T-helper 2 cell treated with Interferon-gamma antibody and Interleukin-4, amounts not matched to agents 5 μg/mL and 100 μg/mL, for 36 hours (primary cell): ENCODE measurements around the gene SH3PXD2A.
"Not testable (repeated sequence)": the region's sequence is repeated elsewhere in the genome, so short reads cannot be mapped to it uniquely, and the experiment has no call there.

Source experiments
- DNase-seq: peaks from one replicate; pipeline ENCODE4 v3.0.0; 2021; ENCODE audit warnings: low spot score
- H3K27ac Mint-ChIP-seq: one replicate; pipeline ENCODE4 v1.8.0; 2021; ENCODE audit warnings: mild to moderate bottlenecking, mixed read lengths
- H3K27me3 Mint-ChIP-seq: one replicate; pipeline ENCODE4 v1.8.0; 2021; ENCODE audit warnings: low read depth, mixed read lengths
- H3K36me3 Mint-ChIP-seq: one replicate; pipeline ENCODE4 v1.8.0; 2021; ENCODE audit warnings: low read depth, mixed read lengths
- H3K4me1 Mint-ChIP-seq: one replicate; pipeline ENCODE4 v1.8.0; 2021; ENCODE audit warnings: low read depth, mixed read lengths
- H3K4me3 Mint-ChIP-seq: one replicate; pipeline ENCODE4 v1.8.0; 2022; ENCODE audit warnings: mild to moderate bottlenecking, moderate library complexity, mixed read lengths
- H3K9me3 Mint-ChIP-seq: one replicate; pipeline ENCODE4 v1.8.0; 2021; ENCODE audit warnings: mixed read lengths

The SH3PXD2A gene

DNA sequence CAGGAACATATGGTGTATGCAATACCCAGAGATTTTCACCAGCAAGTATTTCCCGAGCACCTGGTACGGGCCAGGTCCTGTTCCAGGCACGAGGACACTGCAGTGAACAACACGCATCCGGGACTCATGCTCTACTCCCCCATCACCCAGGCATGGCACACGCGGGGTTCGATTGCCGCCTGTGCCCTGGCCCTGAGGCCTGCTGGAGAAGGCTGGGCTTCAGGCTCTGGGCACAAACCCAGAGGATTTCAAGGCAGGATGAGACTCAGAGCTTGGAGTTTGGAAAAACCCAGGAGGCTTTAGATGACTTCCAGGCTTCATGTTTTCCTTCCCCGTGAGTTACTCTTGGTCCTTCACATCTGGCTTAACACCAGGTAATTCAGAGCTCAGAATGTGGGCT is 218.4 kb downstream of the SH3PXD2A start:
- H3K9me3 Mint-ChIP-seq: no peaks in the 10 kb centered on the region
- H3K36me3 Mint-ChIP-seq: no peaks in the 10 kb centered on the region
- DNase-seq: no peak
- H3K4me3 Mint-ChIP-seq: no peak overlapping the region
- H3K27ac Mint-ChIP-seq: no peak overlapping the region
- no peaks in the 10 kb centered on the region for H3K4me1 Mint-ChIP-seq
- no peaks in the 10 kb centered on the region for H3K27me3 Mint-ChIP-seq

DNA sequence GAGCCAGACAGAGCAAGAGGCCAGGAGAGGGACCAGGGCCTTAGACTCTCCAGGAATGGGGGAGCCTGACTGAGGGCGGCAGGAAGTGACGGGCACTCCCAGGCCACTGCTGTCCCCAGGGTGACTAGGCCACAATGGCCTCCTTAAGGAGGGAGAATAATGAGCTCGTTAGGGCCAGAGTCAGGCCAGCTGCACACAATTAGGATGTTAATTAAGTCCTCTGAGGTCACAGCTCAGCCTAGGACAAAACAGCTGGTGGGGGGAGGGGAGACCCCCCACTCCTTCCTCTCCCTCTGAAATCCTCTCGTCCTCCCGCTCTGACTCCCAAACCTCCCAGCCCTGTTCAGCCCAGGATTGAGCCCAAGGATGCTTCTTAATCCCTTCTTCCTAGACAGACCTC is 218.9 kb downstream of the SH3PXD2A start:
- no peak for DNase-seq
- Mint-ChIP-seq H3K4me3 (no peak overlapping the region), H3K4me1 (no peaks in the 10 kb centered on the region), H3K27me3 (no peaks in the 10 kb centered on the region), H3K36me3 (no peaks in the 10 kb centered on the region), H3K9me3 (no peaks in the 10 kb centered on the region), H3K27ac (no peak overlapping the region)

DNA sequence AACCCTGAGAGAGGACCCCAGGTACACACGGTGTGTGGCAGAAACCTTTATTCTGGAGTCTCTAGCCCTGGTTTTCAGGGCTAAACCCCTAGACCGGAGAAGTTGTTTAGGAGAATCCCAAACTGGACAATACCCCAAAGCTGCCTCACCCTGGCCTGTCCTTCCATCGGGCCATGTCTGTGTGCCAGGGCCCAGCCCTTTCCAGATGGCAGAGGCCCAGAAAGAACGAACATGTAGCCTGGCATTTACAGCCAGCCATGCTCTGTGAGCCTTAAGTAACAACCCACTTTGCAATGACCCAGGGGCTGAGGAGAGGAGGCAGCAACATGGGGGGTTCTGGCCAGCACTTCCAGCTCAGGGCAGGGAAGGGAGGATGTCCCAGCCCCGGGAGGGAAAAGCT is 219.8 kb downstream of the SH3PXD2A start:
- H3K4me3 Mint-ChIP-seq: no peak overlapping the region
- no peaks in the 10 kb centered on the region for H3K4me1 Mint-ChIP-seq
- no peak for DNase-seq
- no peaks in the 10 kb centered on the region for H3K27me3 Mint-ChIP-seq
- no peaks in the 10 kb centered on the region for H3K36me3 Mint-ChIP-seq
- H3K9me3 Mint-ChIP-seq: no peaks in the 10 kb centered on the region
- no peak overlapping the region for H3K27ac Mint-ChIP-seq

DNA sequence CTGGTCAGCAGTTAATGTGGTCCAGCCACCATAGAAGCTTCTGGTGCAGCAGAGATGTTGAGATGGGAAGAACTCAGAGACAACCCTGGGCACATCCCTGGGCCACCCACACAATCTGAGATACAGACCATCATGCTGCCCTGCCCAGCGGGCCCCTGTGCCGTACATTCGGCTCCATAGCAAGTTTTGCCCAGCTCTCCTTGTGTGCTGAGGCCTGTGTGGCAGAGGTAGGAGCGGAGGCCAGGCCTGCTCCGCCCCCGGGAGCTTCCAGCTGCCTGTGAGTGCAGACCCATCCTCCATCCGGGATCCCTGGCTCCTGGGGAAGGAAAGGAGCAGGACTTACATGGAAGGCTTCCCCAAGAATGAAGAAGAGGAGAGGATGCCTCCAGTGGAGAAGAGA is 221.5 kb downstream of the SH3PXD2A start:
- H3K4me3 Mint-ChIP-seq: no peak overlapping the region
- no peak for DNase-seq
- no peaks in the 10 kb centered on the region for H3K27me3 Mint-ChIP-seq
- no peaks in the 10 kb centered on the region for H3K36me3 Mint-ChIP-seq
- H3K4me1 Mint-ChIP-seq: no peaks in the 10 kb centered on the region
- no peaks in the 10 kb centered on the region for H3K9me3 Mint-ChIP-seq
- no peak overlapping the region for H3K27ac Mint-ChIP-seq

DNA sequence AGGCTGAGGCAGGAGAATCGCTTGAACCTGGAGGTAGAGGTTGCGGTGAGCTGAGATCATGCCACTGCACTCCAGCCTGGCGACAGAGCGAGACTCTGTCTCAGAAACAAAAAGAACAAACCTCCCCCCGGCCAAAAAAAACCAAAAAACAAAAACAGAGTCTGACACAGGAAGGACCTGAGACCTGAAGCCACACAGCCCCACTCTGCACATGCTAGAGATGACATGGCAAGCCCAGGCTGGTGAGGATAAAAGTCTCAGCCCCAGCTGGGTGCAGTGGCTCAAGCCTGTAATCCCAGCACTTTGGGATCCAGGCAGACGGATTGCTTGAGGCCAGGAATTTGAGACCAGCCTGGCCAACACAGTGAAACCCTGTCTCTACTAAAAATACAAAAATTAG is 222.5 kb downstream of the SH3PXD2A start:
- H3K4me1 Mint-ChIP-seq, H3K27ac Mint-ChIP-seq, DNase-seq, H3K36me3 Mint-ChIP-seq, H3K9me3 Mint-ChIP-seq, H3K4me3 Mint-ChIP-seq, H3K27me3 Mint-ChIP-seq: not testable (repeated sequence)

DNA sequence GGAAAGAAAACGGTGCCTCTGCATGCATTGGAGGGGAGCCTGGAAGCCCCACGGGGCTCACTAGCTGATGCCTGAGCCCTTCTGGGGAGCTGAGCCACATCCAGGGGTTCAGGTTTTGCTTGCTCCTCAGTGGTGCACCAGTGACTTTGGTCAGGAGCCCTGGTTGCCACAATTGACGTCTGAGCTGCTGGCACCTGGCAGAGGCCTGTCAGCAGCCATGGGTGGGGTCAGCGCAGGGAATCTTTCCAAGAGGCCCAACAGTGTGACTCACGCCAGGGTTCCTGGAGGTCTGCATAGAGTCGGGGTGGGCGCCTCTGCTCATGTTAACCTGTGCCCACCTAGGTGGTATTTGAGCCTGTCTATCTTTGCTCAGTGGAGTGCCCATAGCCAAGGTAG is 223.1 kb downstream of the SH3PXD2A start:
- H3K9me3 Mint-ChIP-seq: no peaks in the 10 kb centered on the region
- DNase-seq: no peak
- no peak overlapping the region for H3K27ac Mint-ChIP-seq
- H3K36me3 Mint-ChIP-seq: peaks cover 3% of the 10 kb centered on the region
- H3K27me3 Mint-ChIP-seq: no peaks in the 10 kb centered on the region
- no peaks in the 10 kb centered on the region for H3K4me1 Mint-ChIP-seq
- H3K4me3 Mint-ChIP-seq: no peak overlapping the region

DNA sequence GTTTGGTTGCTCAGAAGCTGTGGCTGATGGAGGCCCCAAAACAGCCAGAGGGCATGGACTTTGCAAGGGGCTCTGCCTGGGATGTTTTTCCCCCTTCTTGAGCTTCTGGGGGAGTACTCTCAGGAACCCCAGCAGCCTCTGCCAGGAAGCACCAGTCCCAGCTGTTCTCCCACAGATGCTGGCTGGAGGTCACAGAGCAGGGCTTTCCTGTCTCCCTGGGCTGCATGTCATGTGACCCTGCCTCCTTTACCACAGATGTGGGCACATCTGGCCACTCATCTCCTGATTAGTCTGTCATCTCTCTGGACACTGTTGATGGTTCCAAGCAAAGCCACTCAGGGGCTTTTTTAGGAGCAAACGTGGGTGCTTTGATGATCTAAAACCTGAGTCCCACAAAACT is 225.2 kb downstream of the SH3PXD2A start:
- H3K36me3 Mint-ChIP-seq: peaks cover 3% of the 10 kb centered on the region
- no peak for DNase-seq
- no peaks in the 10 kb centered on the region for H3K9me3 Mint-ChIP-seq
- no peaks in the 10 kb centered on the region for H3K27me3 Mint-ChIP-seq
- no peak overlapping the region for H3K27ac Mint-ChIP-seq
- no peak overlapping the region for H3K4me3 Mint-ChIP-seq
- H3K4me1 Mint-ChIP-seq: no peaks in the 10 kb centered on the region

DNA sequence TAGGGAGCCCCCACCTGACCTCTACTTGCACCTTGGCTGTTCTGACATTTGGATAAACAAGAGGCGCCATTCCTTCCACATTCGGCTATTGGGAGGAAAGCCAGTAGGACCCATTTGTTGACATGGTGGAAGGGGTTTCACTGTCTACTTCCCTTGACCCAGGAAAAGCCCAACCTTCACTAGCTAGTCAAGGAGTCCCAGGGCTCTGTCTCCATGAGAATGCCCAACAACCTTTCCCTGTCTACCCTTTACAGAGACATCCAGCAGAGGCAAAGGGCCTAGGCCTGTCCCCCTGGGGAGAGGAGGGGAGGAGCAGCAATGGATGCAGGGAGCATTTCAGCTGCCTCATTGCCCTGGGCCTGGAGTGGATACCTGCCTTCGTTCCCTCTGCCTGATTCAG is 225.8 kb downstream of the SH3PXD2A start:
- H3K4me3 Mint-ChIP-seq: no peak overlapping the region
- DNase-seq: no peak
- no peaks in the 10 kb centered on the region for H3K4me1 Mint-ChIP-seq
- H3K9me3 Mint-ChIP-seq: no peaks in the 10 kb centered on the region
- H3K27ac Mint-ChIP-seq: no peak overlapping the region
- no peaks in the 10 kb centered on the region for H3K27me3 Mint-ChIP-seq
- H3K36me3 Mint-ChIP-seq: peaks cover 3% of the 10 kb centered on the region

DNA sequence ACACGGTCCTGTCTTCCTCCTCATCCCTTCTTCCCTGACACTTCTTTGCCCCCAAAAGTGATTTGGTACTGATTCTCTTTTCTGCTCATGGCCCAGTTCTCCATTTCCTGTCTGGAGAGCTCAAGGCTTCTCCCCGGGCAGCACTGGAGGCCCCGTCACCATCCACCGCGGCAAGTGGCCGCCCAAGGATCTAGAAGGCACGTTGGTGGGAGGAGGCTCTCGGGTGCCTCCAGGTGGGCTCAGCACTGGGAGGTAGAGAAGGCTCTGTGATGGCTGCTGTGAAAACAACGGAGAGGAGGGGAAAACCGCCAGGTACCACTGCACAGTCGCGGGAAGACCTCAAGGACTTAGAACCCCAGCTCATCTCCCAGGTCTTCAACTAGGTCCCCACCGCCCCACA is 227.5 kb downstream of the SH3PXD2A start:
- no peak for DNase-seq
- no peaks in the 10 kb centered on the region for H3K9me3 Mint-ChIP-seq
- no peaks in the 10 kb centered on the region for H3K4me1 Mint-ChIP-seq
- no peak overlapping the region for H3K4me3 Mint-ChIP-seq
- H3K27ac Mint-ChIP-seq: no peak overlapping the region
- peaks cover 3% of the 10 kb centered on the region for H3K36me3 Mint-ChIP-seq
- no peaks in the 10 kb centered on the region for H3K27me3 Mint-ChIP-seq

DNA sequence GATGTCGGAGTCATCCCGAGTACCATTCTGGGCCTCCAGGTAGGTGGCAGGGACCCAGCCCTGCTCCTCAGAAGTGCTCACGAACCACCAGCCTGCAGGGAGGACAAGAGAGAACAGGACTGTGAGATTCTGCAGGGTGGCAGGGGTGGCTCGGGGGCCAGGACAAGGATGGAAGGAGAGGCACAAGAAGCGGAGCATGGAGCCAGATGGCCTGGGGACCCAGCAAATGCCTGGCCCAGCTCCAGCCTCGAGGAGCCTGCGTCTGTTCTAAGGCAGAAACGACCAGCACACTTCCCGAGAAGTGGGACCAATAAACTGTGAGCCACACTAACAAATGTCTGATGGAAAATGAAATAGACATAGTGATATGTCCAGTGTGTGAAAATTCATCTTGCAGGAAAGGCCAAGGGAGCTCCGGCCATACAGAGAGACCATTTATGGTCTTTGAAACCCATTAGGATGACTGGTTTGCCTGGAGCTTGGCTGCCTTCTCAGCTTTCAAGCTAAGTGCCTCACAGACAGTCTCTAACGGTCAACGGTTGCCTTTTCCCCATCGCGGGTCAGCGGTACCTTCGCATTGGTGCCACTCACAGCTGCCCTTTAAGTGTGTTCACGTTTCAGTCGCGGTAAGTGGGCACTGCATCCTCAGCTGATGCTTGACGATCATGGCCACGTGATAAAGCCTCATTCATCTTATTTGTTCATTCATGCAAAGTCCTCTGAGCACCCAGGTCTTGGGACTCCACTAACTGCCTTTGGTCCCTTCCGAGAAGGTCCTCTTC is 228.1 kb downstream of the SH3PXD2A start:
- Mint-ChIP-seq H3K27me3 (no peaks in the 10 kb centered on the region), H3K4me3 (no peak overlapping the region), H3K27ac (no peak overlapping the region), H3K36me3 (peaks cover 3% of the 10 kb centered on the region), H3K9me3 (no peaks in the 10 kb centered on the region), H3K4me1 (no peaks in the 10 kb centered on the region)
- DNase-seq: no peak

DNA sequence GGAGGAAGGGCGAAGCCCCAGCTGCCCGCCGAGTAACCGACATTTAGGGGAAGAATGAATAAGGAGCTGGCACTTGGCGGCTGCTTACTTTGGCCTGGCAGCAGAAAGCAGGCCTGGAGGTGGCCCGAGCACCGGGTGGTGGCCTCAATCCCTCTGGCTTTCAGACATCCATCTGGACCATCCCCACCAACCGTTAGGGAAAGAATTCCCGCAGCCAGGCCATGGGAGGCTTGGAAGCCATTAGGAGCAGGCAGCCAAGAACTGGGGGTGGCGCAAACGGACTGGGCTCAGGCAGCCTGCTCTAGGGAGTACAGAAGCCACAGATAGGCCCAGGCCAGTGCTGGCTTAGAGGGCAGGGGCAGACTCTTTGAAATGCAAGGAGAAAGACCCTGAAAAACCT is 229.2 kb downstream of the SH3PXD2A start:
- Mint-ChIP-seq H3K27ac (no peak overlapping the region), H3K9me3 (no peaks in the 10 kb centered on the region), H3K4me1 (no peaks in the 10 kb centered on the region), H3K27me3 (no peaks in the 10 kb centered on the region), H3K36me3 (peaks cover 3% of the 10 kb centered on the region), H3K4me3 (no peak overlapping the region)
- DNase-seq: no peak

DNA sequence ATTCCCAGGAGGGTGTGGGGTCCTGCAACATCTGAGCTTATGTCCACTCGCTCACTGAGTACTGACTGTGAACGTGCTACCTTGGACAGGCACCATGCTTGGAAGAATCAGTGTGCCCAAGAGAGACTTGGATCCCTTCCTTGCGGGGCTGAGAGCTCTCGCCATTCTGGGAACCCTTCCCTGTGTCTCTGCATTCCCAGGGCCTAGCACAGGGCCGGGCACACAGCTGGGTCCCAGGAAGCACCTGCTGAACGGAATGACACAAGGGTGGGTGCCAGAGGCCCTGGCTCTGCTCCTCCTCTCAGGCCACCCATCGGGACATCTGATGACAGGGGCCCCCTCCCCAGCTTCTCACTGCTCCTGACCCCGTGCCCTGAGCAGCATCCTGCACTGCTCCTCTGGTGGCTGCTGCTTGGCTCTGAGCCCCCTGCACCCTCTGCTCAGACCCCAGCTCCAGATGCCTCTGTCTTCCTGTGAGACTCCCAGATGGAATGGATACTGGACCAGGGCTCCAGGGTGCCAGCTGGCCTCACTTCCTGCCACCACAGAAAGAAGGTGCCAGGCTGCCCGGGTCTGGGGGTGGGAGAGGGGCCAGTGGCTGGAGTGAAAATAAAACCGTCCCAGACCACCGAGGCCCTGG is 232.3 kb downstream of the SH3PXD2A start:
- Mint-ChIP-seq H3K9me3 (no peaks in the 10 kb centered on the region), H3K36me3 (peaks cover 3% of the 10 kb centered on the region), H3K27me3 (no peaks in the 10 kb centered on the region), H3K4me3 (no peak overlapping the region), H3K27ac (no peak overlapping the region), H3K4me1 (no peaks in the 10 kb centered on the region)
- no peak for DNase-seq

DNA sequence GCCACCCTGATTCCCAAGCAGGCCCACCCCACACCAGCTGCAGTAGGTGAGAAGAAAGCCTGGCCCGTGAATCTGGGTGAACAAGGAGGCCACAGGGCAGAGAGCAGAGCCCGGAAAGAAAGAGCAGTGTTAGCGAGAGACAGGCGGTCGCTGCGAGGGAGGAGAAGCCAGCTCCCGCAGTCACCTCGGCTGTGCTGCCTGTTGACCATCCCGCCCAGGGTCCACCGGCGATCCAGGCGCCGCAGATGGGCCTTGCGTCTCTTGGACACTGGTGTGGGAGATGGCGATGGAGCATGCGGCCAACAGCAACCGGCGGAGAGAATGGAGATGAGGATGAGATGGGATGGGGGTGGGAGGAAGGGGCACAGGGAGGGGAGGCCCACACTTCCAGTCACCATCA is 233.1 kb downstream of the SH3PXD2A start:
- Mint-ChIP-seq H3K27ac (no peak overlapping the region), H3K9me3 (no peaks in the 10 kb centered on the region), H3K4me1 (no peaks in the 10 kb centered on the region), H3K4me3 (no peak overlapping the region), H3K36me3 (no peaks in the 10 kb centered on the region), H3K27me3 (no peaks in the 10 kb centered on the region)
- DNase-seq: no peak

DNA sequence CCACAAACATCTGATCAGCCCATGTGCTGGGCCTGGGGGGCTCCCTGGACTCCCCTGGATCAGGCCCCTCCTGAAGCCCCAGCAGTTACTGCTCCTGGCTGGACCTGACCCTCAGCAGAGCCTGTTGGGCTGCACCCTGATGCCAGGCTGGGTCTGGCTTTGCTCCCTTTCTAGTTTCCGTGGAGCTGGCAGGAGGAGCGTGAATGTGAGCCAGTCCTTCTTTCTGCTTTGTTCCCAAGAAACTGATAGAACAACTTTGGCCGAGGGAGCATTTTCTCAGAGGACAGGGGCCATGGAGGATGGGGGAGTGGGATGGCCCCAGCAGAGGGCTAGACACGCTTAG is 233.6 kb downstream of the SH3PXD2A start:
- Mint-ChIP-seq H3K4me1 (no peaks in the 10 kb centered on the region), H3K27ac (no peak overlapping the region), H3K4me3 (no peak overlapping the region), H3K27me3 (no peaks in the 10 kb centered on the region), H3K9me3 (no peaks in the 10 kb centered on the region), H3K36me3 (peaks cover 1% of the 10 kb centered on the region)
- DNase-seq: no peak
